Measurements from ENCODE around the gene HNF1B.

DNA sequence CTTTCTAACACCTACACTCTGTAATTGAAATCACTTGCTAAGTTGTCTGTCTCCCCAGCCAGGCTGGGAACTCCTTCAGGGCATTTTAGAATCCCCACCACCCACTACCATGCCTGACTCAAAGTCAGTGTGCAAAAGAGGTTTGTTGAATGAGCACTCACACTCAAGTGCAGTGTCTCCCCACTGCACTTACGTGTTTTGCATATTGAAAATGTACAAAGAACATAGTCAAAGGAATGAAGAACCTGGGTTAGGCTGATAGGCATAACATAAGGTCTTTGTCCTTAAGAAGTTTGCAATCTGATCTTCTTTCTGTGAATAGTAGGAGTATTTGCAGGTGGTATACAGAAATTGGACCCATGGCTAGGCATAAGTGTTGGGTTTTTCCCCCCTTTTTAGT lies 67.8 kb downstream of the HNF1B start:
- no peak for TF ChIP-seq POLR2AphosphoS5 (IDR thresholded peaks at IDR 0.05; ENCODE audit: borderline replicate concordance, low read depth, low read length)
- no peak for TF ChIP-seq EZH2 (IDR thresholded peaks at IDR 0.05)
- TF ChIP-seq FOXP2 (optimal IDR thresholded peaks at IDR 0.05; ENCODE audit: control extremely low read depth, extremely low read length, insufficient read depth), result no peak
